HepG2 (cell line): Measurements from ENCODE around the gene SSBP4. TPM values are rescaled to one million over a fixed set of nuclear protein-coding genes. Genes with fewer than 3 reads are reported as not detected.

Experiments used
- ATAC-seq: fragments of 200-7000 bp; cut with Tn5 transposase; 3 replicates; pipeline ENCODE4 v1.9.1; 2020; ENCODE audit warnings: mild to moderate bottlenecking, moderate library complexity
- BruUV-seq: library from RNA; stranded (reverse); fragments of 400-500 nt; replicated peaks from 2 replicates; lab custom pipeline; 2021; lab: Mats Ljungman, UMichigan
- CTCF ChIA-PET: fragments of 300-600 bp; formaldehyde crosslinking; extraction: SDS; loops from one replicate; lab custom pipeline; 2021; ENCODE audit warnings: low total read pairs, inconsistent platforms, low intra/inter-chr PET ratio; lab: Yijun Ruan, JAX
- POLR2A ChIA-PET: fragments of 350-600 bp; sonication (Branson Sonifier 250); formaldehyde crosslinking; loops from one replicate; lab custom pipeline; 2020; ENCODE audit warnings: antibody characterized with exemption, inconsistent platforms; lab: Yijun Ruan, JAX
- DNase-seq: peaks from one replicate; pipeline ENCODE4 v3.0.0-alpha.2; 2015; ENCODE audit warnings: low spot score
- FAIRE-seq: peaks from 3 replicates; lab custom pipeline; 2011; peaks lifted over from hg19 to GRCh38; lab: Jason Lieb, UNC
- H2AFZ ChIP-seq: one replicate; pipeline ENCODE4 v1.6.1; 2011; ENCODE audit warnings: low read length, inconsistent platforms
- H3K27ac ChIP-seq: fragments of 300-600 bp; 3 replicates; pipeline ENCODE4 v1.8.0; 2011; ENCODE audit warnings: mixed run types, mild to moderate bottlenecking, mixed read lengths, low read length, inconsistent platforms; ENCODE audit not compliant: insufficient read depth; ENCODE audit errors: extremely low read length
- H3K27me3 ChIP-seq, 2 experiments: fragments of 200-600 bp in 1 of 2; 2 replicates in 1 of 2; 3 replicates in 1 of 2; pipeline versions ENCODE4 v1.6.0 to v1.8.0; 2011; ENCODE audit warnings: low read length in 2 of 2, mild to moderate bottlenecking in 2 of 2, moderate library complexity in 2 of 2, inconsistent platforms in 1 of 2; ENCODE audit not compliant: insufficient read depth in 2 of 2, control insufficient read depth in 1 of 2
- H3K36me3 ChIP-seq, 2 experiments: fragments of 200-600 bp in 1 of 2; replicated peaks in 1 of 2; 2 replicates in 1 of 2; 3 replicates in 1 of 2; pipeline versions ENCODE4 v1.5.1 to v1.8.0; 2011; ENCODE audit warnings: low read length in 2 of 2, inconsistent platforms in 1 of 2; ENCODE audit not compliant: insufficient read depth in 2 of 2, control insufficient read depth in 1 of 2
- H3K4me1 ChIP-seq: 2 replicates; pipeline ENCODE4 v1.5.1; 2012; ENCODE audit warnings: low read length, inconsistent platforms; ENCODE audit not compliant: insufficient read depth
- H3K4me2 ChIP-seq: 2 replicates; pipeline ENCODE4 v1.6.0; 2011; ENCODE audit warnings: low read depth, low read length, inconsistent platforms
- H3K4me3 ChIP-seq, 3 experiments: fragments of 200-600 bp in 1 of 3; sonication (generic), shearing (Covaris generic) in 1 of 3; replicated peaks in 1 of 3; 2 replicates each; pipeline ENCODE4 v1.5.1; 2011 to 2016; ENCODE audit warnings: low read length in 3 of 3, inconsistent platforms in 2 of 3, low read depth in 2 of 3, mild to moderate bottlenecking in 2 of 3, control low read depth in 1 of 3, mixed read lengths in 1 of 3; ENCODE audit not compliant: insufficient read depth in 1 of 3
- H3K79me2 ChIP-seq: one replicate; pipeline ENCODE4 v1.6.1; 2011; ENCODE audit warnings: low read length, inconsistent platforms; ENCODE audit not compliant: insufficient read depth
- H3K9ac ChIP-seq: 2 replicates; pipeline ENCODE4 v1.6.0; 2011; ENCODE audit warnings: mild to moderate bottlenecking, low read depth, low read length, inconsistent platforms; ENCODE audit not compliant: insufficient read depth
- H3K9me3 ChIP-seq: 2 replicates; pipeline ENCODE4 v1.5.1; 2012; ENCODE audit warnings: mild to moderate bottlenecking, low read length
- H4K20me1 ChIP-seq: 2 replicates; pipeline ENCODE4 v1.6.0; 2011; ENCODE audit warnings: inconsistent platforms, mild to moderate bottlenecking, low read length, moderate library complexity; ENCODE audit not compliant: insufficient read depth
- AGO2 ChIP-seq: fragments of 200-400 bp; formaldehyde crosslinking; optimal IDR thresholded peaks from 2 replicates; pipeline ENCODE3; 2017; ENCODE audit warnings: mild to moderate bottlenecking, low read depth, low read length, moderate library complexity
- ZNF281 ChIP-seq: sonication (generic); formaldehyde crosslinking; IDR thresholded peaks from 2 replicates; pipeline ENCODE4 v1.4.0; 2020; ENCODE audit warnings: missing genetic modification reagents, borderline replicate concordance
- ZNF615 ChIP-seq: sonication (generic); formaldehyde crosslinking; IDR thresholded peaks from 2 replicates; pipeline ENCODE4 v1.5.0; 2020; ENCODE audit warnings: mild to moderate bottlenecking, missing genetic modification reagents, borderline replicate concordance
- WGBS: methylation state at CpG from one replicate; pipeline ENCODE4 v1.1.6; 2017; ENCODE audit warnings: low lambda C conversion rate; 5-methylcytosine and 5-hydroxymethylcytosine counted together
- in situ Hi-C: cut with HindIII; loops from 2 replicates; pipeline ENCODE4 v1.10.0; 2017; ENCODE audit warnings: low pct_unique_long_range_greater_than_20kb; ENCODE audit not compliant: extremely low pct_ligation_motif_present
- intact Hi-C: fragments of 100-400 bp; cut with micrococcal nuclease; formaldehyde crosslinking; loops from one replicate; pipeline ENCODE4 v1.10.0; 2022; ENCODE audit not compliant: unreplicated experiment
- polyA plus RNA-seq, 8 experiments: library from polyadenylated mRNA; depleted of rRNA in 3 of 8; stranded (reverse) in 7 of 8; unstranded in 1 of 8; fragments of >200 nt; fragmentation: Illumina TruSeq in 4 of 8; extraction: Trizol in 4 of 8; gene quantifications; 2 replicates each; pipeline versions ENCODE4 v1.2.1 to v1.2.3, GENCODE V29; 2011 to 2016; ENCODE audit warnings: low read depth in 4 of 8, missing spikeins in 1 of 8, mixed read lengths in 1 of 8; ENCODE audit not compliant: insufficient read depth in 1 of 8
- total RNA-seq, 5 experiments: library from RNA; depleted of rRNA; stranded (reverse); fragments of >200 nt; fragmentation: Illumina TruSeq; extraction: Trizol; gene quantifications; 2 replicates each; pipeline ENCODE4 v1.2.3, GENCODE V29; 2016; ENCODE audit warnings: low read depth in 1 of 5

SSBP4 gene
- total and polyA plus RNA-seq, 2 of the 13 experiments (the other 11 are each of a cell fraction or from before 2014, with no cell fraction given), result 20.8 to 39.5 TPM

DNA sequence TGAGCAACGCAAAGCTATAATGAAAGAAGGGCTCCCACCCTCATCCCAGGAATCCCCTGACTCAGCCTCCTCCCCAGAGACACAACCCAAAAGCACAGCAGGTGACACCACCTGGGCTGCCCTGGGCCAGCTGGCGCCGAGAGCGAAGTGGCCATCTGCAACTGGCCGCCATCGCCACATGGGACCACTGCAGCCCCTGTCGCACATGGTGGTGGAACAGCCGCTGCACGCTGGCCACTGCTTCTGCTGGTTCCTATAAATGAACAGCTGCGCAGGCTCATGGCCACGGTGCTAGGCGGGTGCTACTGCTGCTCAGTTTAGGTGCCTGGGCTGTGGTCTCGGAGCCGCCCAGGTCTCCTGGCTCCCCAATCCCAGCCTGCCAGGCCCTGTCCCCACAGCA, 30.4 kb downstream of the SSBP4 start:
- ATAC-seq (no peak), FAIRE-seq (no peak)
- CTCF ChIA-PET, result no interaction called here
- Histone ChIP-seq H3K4me1 (peaks cover 7% of the 10 kb centered on the region; the same call in 1 of the 2 replicates), H3K9ac (no peak overlapping the region), H3K9me3 (no peaks in the 10 kb centered on the region)
- WGBS, result 100% methylated on average over 7 of the region's 14 CpGs
- TF ChIP-seq ZNF281 (CRISPR knock-in tag), result no peak
- peak; percentile 34 for TF ChIP-seq AGO2
- TF ChIP-seq ZNF615 (CRISPR knock-in tag), result no peak
- TF ChIP-seq, all 625 proteins: peak for 1
- peaks cover 37 to 58% of the 10 kb centered on the region in 2 experiments for H3K36me3 ChIP-seq
- intact Hi-C loops, result no loop called here
- H2AFZ ChIP-seq, result no peak overlapping the region
- no peak overlapping the region for H3K27ac ChIP-seq
- BruUV-seq, result no TSS peak
- H3K4me3 ChIP-seq, result no peak overlapping the region
- POLR2A ChIA-PET, result no interaction called here
- H3K4me2 ChIP-seq, result no peak overlapping the region
- no peaks in the 10 kb centered on the region for H3K27me3 ChIP-seq
- peaks cover 7% of the 10 kb centered on the region; the same call in 1 of the 2 replicates for H4K20me1 ChIP-seq
- no peaks in the 10 kb centered on the region for H3K79me2 ChIP-seq
- in situ Hi-C loops, result no loop called here
- no peak for DNase-seq
